Cerebellar cortex (tissue), 1 donor: ENCODE measurements around the gene VAV1.

ENCODE experiments used
- DNase-seq: peaks from one replicate; pipeline ENCODE4 v3.0.0-alpha.2; 2015; ENCODE audit warnings: low spot score

The VAV1 gene

GRCh38 chr19:6772028-6772865, at the start of gene VAV1:
TSS of gene VAV1 (plus strand) at chr19:6772708. CDS start at chr19:6772808, 100 bp downstream.
- no peak for DNase-seq

- DNase-seq: no peak
Observed at GRCh38 chr19:6723108-6723618, 49.3 kb upstream of the VAV1 start.

- DNase-seq: no peak
Observed at GRCh38 chr19:6723738-6724137, 48.8 kb upstream of the VAV1 start.

GRCh38 chr19:6724631-6725492, 47.6 kb upstream of the VAV1 start:
- DNase-seq: no peak

- no peak for DNase-seq
Observed at GRCh38 chr19:6725513-6726231, 46.8 kb upstream of the VAV1 start.

GRCh38 chr19:6728346-6728745, 44.2 kb upstream of the VAV1 start:
- no peak for DNase-seq

- DNase-seq: no peak
Observed at GRCh38 chr19:6729573-6730152, 42.8 kb upstream of the VAV1 start.

- DNase-seq: peak; percentile 34
Observed at GRCh38 chr19:6730153-6730804, 42.2 kb upstream of the VAV1 start.

- no peak for DNase-seq
Observed at GRCh38 chr19:6730941-6731670, 41.4 kb upstream of the VAV1 start.

- DNase-seq: no peak
Observed at GRCh38 chr19:6731822-6732221, 40.7 kb upstream of the VAV1 start.

GRCh38 chr19:6732803-6733337, 39.6 kb upstream of the VAV1 start:
- DNase-seq: no peak

GRCh38 chr19:6733338-6734095, 39.0 kb upstream of the VAV1 start:
- DNase-seq: no peak

GRCh38 chr19:6734096-6734696, 38.3 kb upstream of the VAV1 start:
- no peak for DNase-seq

- no peak for DNase-seq
Observed at GRCh38 chr19:6735181-6735911, 37.2 kb upstream of the VAV1 start.

- peak; percentile 85 for DNase-seq
Observed at GRCh38 chr19:6736169-6736916, 36.2 kb upstream of the VAV1 start.

- no peak for DNase-seq
Observed at GRCh38 chr19:6736917-6737283, 35.6 kb upstream of the VAV1 start.

- DNase-seq: peak; percentile 100
Observed at GRCh38 chr19:6737284-6737872, 35.1 kb upstream of the VAV1 start, which contains the start of gene GPR108. TSS of gene GPR108 (minus strand) at chr19:6737580. CDS start at chr19:6737576, 4 bp downstream.
